NCI-H2227 (cell line): ENCODE data around the gene MBOAT2.
A peak's percentile ranks its signal among the peaks of the same experiment; 100 is the strongest.

Source experiments
- DNase-seq: peaks from one replicate; lab custom pipeline; 2025; ENCODE audit not compliant: unreplicated experiment; lab: John Stamatoyannopoulos, UW

The MBOAT2 gene

DNA sequence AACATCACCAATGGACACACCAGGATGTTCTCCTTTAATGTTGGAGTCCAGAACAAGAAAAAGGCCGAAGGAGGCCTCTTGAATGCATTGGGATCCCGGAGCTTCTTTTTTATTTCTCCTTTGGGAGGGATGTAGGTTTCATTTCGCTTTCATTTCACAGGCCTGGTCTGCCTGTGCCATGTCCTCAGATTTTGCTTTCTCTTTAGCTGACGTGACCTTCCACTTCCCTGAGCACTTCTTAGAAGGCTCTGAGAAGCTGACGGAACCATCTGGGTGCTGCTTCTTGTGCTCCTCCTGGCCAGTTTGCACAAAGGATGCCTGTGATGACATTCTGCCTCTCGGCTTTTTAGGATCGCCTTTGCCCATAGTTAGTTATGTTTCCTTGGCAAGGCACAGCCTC is 15.1 kb upstream of the MBOAT2 start:
- no peak for DNase-seq

DNA sequence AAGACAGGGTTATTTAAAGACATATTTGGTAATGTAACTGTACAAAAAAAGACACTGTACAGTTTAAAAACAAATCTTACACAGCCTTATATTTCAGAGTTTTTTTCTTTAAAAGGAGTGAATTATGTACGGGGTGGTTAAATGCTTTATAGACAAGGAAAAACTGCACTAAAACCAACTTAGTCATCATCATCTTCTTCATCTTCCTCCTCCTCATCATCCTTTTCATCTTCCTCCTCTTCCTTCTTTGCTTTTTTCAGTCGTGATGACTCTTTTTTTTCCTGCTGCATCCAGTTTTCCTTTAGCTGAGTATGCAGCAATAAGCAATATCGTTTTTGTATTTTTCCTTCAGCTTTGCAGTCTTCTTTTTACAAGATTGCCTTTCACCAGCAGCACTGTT is 14.6 kb upstream of the MBOAT2 start:
- DNase-seq = no peak

DNA sequence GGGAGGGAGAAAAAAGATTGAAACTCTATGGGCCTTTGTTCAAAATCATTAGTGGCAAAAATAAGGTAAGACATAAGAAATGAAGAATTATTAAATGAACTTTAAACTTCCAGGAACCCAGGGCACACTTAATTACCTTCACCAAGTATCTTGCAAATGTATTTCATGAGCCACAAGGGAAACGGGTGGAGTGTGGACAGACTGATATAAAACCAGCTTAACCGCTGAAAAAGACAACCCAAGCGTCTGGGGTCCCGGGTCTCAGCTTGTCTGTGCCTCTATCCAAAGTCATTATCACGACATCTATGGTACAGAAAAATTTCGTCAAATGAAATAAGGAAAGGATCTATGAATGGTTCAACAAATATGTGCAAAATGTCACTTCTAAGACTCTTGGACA is 13.9 kb upstream of the MBOAT2 start:
- DNase-seq = no peak

DNA sequence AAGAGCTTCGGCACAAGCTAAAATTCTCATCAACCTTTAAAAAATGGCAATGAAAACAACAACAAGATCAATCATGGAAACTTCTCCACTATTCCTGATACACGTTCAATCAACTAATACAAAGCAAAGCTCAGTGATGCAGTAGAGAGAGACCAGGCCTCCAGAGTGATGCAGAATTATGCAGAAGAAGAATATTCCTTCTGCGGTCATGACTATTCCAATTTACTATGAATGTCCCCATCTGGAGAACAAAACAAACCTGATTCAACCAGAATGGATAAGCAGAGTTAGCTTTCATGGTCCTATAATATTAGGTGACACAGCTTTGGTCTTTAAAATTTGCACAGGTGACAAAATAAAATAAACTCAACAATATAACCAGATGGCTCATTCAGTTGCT is 12.5 kb upstream of the MBOAT2 start:
- no peak for DNase-seq

DNA sequence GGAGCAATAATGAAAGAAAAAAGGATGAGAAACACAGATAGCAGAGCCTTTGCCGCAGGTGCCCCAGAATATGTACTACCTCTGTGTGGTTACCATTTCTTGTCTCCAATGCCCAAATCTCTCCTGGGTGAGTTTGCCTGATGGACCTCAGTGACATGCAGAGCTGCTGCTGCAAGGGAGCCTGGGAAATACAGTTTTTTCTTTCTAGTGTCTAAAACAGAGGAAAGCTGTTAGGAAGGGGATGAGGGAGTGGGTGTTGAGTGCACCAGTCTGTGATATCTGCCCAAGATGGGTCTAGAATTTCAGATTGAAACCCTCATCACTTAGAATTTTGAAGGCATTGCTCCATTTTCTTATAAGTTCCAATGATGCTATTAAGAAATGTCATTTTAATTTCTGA is 9.9 kb upstream of the MBOAT2 start:
- no peak for DNase-seq

DNA sequence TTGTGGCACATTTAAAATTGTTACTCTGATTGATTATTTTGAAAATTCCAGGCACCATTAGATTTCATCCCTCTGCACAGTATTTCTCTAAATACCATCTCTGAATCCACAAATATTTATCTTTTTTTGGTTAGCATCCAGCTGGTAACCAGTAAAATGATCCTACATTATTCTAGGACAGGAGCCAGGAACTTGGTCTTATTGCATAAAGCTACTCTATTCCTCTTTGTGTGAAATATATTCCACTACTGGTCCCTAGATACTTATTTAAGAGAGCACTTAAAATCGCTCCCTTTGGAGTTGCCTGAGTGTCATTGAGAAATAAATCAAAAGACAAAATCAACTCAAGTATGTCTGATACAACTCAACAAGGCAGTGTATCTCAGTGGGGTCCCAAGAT is 7.4 kb upstream of the MBOAT2 start:
- DNase-seq = no peak

DNA sequence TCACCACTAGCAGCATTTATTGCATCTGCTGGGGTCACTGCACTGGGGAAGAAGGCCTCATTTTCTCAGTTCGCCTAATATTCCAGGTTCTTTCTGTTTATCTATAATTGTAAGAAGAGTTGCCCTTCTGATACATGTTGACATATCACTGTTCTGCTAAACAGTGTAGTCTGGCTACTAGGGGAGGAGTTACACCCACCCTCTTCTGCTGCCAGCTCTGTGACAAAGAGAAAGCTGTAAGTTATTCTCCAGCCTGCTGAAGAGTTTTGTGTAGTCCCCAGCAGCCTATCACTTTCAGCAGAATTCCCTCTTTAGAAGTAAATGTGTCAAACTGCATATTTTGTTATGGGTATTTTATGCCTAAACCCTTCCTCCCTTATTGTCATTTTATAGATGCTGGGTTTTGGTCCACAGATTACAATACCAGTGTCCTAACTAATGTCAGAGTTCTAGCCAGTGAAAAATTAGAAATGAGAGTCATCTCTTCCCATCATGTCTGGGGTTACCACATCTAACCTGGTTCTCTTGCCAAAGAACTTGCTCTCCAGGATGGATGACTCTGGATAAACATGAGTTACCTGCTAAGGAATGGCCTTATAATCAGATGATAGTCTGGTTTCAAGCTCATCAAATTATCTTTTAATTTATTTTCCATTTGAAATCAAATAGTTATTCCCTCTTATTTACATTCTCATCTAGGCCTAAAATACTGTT is 5.6 kb upstream of the MBOAT2 start:
- peak; percentile 10 for DNase-seq

DNA sequence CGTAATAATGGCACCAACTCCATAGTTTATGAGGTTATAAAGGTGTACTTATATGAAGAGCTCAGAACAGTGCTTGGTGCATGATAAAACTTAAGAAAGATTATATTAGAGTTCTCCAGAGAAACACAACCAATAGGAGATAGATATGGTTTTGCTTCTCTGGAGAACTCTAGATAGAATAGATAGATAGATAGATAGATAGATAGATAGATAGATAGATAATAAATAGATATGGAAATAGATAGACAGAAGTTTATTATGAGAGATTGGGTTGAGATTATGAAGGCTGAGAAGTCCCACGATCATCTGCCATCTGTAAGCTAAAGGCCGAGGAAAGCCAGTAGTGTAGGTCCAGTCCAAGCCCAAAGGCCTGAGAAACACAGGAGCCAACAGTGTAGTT is 2.9 kb upstream of the MBOAT2 start:
- DNase-seq = no peak

DNA sequence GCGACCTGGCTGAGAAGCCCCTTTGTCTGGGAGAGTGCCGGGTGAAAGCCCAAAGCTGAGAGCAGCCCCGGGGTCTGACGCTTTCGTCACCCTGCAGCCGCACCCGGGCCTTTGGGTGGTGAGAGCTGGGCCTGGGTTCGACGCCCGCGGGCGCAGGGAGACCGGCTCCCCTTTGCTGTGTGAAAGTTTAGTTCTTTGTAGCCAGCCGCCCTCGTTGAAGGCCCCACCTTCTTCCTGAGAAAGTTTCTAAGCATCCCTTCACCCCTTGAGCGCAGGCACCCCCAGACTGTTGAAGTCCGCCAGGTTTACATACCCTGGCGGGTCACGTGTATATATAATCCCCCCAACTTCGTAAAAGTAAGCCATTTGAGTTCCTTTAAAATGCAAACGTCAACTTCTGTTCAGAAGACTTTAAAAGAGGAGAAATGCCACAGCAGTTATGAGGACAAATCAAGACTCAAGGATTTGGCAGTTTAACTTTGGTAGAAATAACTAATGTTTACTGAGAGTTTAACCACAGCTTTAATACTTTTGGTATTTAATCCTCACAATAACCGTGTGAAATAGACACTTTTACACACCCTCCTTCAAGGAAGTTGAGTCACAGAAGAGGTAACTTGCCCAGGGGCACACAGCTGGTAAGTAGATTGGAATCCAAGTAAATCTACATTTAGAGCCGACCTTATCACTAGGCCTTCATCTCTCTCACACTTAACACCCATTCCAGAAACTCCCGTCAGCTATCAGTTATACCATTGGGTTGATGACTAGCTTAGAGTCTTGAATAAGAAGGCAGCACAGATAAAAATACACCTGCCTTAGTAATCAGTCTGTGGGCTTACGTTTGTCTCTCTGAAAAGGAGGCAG is 1.1 kb upstream of the MBOAT2 start:
- no peak for DNase-seq

DNA sequence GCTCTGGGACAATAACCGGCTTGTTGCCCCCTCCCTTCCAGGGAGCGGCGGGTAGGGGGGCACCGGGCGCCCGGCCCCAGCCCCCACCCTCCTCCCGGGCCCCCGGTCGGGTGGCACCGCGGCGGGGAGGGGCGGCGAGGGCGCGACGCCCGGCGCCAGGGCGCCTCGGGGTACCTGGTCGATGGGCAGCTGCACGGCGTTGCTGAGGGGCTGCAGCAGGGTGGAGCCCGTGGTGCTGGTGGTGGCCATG is 193 bp downstream of the MBOAT2 start:
- no peak for DNase-seq

DNA sequence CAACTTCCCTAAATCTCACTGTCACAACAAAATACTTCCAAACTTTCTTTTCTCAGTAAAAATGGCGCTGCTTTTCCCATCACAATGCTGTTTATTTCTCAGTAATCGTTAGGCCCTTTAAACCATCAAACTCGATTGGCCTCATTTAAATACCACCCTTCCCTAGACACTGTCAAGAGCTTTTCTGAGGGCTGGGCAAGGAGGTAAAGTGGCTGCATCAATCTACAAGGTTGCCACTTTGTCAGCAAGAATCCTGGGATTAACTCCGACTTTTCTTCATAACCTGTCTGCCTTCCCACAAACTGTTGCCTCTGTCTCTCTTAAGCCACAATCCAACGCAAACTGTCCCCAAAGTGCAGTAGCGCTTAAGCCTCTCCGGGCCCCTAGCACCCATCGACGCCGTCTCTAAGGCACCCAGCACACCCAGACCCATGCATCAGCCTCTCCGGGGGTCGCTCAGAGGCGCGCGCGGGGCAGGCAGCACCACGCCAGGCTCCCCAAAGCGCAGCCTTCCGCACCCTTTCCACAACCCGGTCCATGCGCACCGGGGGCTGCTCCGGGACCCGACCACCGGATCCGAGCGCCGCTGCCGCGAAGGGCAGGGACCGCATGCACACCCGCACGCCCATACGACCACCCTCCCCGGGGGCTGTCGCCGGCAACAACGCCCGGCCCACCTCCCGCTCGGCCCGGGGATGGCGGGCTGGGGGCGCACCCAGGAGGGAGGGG is 683 bp downstream of the MBOAT2 start:
- peak; percentile 44 for DNase-seq

DNA sequence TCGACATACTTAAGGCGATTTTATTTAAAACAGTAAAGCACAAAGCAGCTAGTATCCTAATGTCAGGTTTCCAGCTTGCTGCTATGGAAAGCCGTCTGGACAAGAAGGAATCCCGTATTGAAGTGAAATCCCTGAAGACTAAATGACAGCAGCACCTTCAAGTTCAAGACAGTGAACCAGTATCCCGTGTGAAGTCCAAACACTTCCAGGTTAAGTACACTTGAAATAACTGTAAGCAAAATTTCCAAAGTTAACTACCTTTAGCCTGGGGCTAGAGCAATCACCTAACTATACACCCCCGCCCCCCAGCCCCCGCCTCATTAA is 1.2 kb downstream of the MBOAT2 start:
- no peak for DNase-seq

DNA sequence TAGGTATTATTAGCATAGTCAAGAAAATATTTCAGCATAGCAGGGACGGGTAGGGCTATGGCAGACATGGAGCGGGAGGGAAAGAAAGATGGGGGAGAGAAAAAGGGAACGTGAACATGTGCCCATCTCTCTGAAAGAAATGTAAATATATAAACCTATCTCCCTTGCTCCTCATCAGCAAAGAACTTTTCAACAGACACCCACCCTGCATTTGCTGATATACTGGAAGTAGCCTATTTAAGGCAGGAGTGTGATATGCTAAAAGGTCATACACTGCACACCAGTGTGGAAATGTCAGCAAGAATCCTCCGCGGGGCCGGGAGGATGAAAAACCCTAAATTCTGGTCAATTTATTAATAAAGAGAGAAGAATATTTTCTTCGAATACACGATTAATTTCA is 1.7 kb downstream of the MBOAT2 start:
- no peak for DNase-seq

DNA sequence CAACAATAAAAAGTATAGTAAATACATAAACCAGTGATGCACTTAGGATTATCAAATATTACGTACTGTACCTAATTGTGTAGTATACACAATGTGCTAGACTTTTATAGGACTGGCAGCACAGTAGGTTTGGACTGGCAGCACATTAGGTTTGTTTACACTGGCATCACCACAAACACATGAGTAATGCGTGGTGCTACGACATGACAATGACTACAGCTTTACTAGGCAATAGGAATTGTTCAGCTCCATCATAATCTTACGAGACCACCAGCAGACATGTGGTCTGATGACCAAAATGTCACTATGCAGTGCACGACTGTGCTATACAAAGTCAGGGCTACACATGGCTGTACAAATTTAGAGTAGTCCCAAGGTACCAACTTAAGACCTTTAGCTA is 2.3 kb downstream of the MBOAT2 start:
- no peak for DNase-seq

DNA sequence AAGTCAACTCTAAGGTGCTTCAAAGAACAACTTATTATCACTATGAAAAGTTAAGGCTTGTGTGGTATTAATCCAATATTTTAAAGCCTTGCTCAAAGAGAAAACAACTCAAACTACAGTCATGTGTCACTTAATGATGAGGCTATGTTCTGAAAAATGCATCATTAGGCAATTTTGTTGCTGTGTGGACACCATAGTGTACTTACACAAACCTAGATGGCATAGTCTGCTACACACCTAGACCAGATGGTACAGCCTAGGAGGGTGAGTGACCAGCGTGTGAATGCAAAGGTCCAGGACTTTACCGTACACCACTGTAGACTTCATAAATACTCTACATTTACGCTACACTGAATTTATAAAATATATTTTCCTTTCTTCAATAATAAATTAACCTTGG is 3.0 kb downstream of the MBOAT2 start:
- DNase-seq = no peak

DNA sequence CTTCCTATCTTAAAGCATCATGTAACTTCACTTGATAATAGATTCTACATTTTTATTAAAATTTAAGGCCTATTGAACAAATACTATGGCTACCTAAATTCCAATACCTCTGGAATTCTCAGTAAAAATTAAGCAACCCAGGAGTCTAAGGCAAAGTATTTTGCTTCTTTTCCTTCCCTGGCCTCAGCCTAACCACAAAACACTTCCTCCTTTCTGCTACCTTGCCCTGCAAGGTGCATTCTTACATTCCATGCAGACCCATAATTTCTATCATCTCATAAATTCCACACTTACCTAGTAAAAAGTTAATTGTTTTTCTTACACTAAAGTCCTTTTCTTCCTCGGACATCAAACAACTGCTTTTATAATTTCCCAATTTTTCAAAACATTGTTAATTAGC is 3.7 kb downstream of the MBOAT2 start:
- no peak for DNase-seq

DNA sequence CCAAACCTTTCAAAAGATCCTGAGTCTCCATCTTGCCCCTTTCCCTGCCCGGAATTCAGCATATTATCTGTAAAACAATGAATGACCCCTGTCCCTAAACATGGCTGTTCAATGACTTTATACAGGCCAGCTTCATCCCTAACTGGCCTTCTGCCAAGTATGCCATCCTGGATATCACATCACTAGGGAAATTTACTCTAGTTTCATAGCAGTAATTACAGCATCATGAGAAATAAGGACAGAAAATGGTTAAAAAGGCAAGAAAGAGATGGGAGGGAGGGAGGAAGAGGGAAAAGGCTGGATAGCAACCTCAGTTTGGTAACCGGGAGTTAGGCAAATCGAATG is 4.4 kb downstream of the MBOAT2 start:
- DNase-seq = peak; percentile 11

DNA sequence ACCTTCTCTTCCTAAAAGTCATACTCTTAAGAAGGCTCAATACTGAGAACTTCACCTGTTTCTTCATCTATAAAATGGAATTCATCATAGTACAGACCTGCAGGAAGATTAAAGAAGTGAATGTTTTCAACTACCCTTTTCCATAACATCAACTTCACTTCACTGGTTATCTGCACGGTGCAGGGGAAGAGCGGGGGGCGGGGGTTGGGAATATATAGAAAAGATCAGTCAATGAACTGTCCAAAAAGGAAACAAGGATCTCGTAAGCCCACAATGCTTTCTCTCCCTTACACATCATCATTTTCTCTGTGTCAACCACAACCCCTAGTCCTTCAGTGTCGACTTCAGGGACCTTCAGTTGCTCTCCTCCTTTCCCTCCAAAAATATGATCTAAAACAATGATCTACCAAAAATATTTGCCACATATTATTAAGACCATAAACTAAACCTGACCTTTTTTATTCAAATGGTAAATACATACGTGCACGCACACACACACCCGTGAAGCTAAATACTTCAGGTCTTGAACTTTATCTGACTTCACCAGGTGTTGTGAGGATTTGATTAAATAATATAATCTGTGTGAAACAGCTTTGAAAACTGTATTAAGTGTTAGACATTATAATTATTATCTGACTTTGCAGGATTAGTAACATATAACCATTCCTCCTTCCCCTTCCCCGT is 4.9 kb downstream of the MBOAT2 start:
- no peak for DNase-seq

DNA sequence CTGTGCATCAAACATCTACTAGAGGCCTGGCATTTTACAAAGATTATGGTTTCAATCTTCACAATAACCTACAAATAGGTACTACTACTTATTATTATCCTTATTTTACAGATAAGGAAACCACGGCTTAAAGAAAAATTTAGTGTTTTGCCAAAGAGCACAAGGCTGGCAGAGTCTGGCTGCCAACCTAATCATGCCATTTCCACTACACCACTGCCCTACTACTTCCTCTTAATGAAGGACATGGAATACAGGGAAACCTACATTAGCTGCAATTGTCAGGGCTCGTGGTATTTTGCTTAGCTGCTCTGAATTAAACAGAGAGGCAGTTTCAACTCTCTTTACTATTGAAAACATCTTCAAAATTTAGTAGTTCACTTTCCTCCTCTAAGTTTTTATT is 5.9 kb downstream of the MBOAT2 start:
- no peak for DNase-seq

DNA sequence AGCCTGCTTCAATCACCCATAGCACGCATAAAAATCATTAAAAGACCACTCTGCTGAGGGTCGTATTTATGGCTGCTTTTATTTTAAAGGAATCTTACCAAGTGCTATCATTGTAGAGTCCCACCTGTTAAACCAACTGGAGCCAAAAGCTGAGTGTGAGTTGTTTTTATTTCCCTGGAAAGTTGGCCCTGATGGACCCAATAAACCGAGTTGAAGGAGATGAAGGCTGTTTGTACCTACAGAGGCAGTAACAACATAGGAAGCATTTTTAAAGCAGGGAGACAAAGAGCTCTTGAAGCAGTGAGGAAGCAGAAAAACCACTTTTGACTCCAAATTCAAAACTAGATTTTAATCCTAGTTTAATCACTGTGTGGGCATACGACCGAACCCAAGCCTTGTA is 6.4 kb downstream of the MBOAT2 start:
- no peak for DNase-seq

DNA sequence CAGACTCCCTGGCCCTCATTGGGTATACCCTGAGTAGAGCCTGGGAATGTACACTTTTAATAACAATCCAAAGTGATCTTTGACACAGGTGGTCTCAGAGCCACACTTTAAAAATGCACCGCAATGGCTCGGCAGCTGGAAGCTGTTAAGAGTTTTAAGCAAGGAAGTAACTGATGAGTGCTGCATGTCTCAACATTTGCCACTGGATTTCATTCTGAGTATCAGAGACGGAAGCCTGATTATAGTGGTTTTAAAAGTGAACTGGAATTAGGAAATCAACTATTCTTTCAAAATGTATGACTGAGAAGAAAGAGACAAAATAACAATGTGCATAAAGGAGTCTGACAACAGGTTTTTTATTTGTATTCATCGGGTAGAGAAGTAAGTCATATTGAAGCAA is 7.5 kb downstream of the MBOAT2 start:
- DNase-seq = no peak

DNA sequence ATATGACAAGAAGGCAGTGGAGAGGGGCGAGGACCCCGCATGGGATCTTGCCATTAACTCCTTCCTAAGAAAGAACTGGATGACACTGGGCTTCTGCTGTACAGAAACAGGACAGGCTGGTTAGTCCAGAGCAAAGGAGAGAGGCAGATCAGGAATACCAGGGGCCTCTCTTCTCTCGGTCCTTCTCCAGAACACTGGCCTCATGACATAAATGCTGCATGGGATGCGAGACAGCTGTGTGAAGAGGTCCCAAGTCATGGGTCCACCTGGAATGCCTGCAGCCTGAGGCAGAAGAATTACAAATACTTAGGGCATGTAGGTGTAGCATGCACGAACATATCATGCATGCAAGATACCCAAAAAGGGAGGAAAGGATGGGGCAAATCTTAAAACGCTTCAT is 9.1 kb downstream of the MBOAT2 start:
- DNase-seq = no peak
